ENCODE measurements around the gene DGCR6.
"Not testable (repeated sequence)": the region's sequence is repeated elsewhere in the genome, so short reads cannot be mapped to it uniquely, and the experiment has no call there.

DGCR6 gene

DNA sequence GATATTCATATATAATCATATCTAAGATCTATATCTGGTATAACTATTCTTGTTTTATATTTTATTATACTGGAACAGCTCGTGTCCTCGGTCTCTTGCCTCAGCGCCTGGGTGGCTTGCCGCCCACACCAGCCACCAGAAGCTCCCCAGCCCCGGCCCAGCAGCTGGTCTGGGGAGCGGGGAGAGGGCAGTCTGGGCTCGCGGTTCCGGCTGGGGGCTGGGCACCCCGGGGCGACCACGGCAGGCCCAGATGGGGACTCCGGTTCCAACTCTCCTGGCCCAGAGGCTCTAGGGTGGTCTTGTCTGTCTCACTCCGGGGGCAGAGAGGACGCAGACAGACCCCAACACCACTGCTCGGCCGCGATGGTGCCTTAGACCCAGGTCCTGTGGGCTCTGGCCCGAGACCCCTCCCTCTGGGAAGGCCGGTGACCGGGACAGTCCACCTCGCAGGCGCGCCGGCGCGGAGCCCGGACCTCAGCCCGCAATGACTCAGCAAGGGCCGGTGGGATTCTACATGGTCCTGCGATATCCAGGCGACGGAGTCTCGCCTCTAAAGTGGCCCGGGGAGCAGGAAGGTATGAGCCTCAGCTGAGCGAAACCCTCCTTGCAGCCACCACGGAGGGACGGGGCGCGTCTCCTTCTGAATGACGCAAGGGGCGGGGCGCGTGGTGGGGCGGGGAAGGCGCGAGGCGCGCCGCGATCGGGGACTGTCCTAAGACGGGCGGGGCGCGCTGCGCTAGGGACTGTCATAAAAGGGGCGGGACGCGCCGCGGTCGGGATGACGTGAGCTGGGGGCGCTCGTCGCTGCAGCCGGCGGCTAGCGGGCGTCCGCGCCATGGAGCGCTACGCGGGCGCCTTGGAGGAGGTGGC lies at the start of gene DGCR6:
Gene DGCR6 (plus strand): TSS at position 781 of the 870 bp plus-strand sequence. CDS start 55 bp downstream, at position 836.
- no peak for DNase-seq (ENCODE audit: low read depth)

DNA sequence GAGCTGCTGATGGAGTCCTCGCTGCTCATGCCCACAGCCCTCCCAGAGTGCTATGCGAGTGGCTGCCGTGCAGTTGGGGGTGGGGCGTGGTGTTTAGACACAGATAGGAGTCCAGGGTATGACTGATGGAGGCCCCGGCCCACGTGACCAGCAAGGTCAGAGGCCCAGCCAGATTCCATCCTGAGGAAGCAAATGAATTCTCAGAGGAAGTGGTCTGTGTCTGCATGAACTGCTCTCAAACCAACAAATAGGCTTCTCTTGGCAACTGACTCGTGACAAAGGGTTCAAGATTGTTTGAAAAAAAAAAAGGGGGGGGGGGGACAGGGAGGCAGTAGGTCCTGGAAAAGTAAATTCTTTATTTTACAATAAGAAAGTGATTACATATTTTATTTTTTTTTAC lies 46.8 kb upstream of the DGCR6 start:
- DNase-seq (ENCODE audit: low read depth) = not testable (repeated sequence)

DNA sequence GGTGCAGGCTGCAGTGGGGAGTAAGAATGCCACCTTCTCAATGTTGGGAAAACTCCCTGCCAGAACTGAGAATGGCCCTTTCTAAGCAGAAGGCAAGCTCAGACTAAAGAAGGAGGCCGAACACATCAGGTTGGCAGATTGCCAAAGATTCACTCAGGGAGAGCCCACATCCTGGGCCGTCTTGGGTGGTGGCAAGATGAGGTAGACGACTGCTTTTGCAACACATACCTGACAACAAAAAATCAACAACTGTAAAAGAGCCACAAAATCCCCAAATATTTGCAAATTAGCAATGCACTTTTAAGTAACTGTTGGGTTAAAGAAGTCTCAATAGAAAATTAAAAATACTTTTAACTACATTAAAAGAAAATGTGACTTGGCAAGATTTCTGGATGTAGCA lies 24.9 kb upstream of the DGCR6 start:
- DNase-seq (ENCODE audit: low read depth) = not testable (repeated sequence)

- DNase-seq (ENCODE audit: low read depth) = not testable (repeated sequence)
Observed at GRCh38 chr22:18884465-18884864, 21.7 kb upstream of the DGCR6 start.

- DNase-seq (ENCODE audit: low read depth) = no peak
Observed at GRCh38 chr22:18888115-18888514, 18.0 kb upstream of the DGCR6 start.

- not testable (repeated sequence) for DNase-seq (ENCODE audit: low read depth)
Observed at GRCh38 chr22:18890510-18891192, 15.5 kb upstream of the DGCR6 start.

- DNase-seq (ENCODE audit: low read depth) = not testable (repeated sequence)
Observed at GRCh38 chr22:18893775-18894174, 12.3 kb upstream of the DGCR6 start.

- not testable (repeated sequence) for DNase-seq (ENCODE audit: low read depth)
Observed at GRCh38 chr22:18896037-18896657, 10.0 kb upstream of the DGCR6 start.

DNA sequence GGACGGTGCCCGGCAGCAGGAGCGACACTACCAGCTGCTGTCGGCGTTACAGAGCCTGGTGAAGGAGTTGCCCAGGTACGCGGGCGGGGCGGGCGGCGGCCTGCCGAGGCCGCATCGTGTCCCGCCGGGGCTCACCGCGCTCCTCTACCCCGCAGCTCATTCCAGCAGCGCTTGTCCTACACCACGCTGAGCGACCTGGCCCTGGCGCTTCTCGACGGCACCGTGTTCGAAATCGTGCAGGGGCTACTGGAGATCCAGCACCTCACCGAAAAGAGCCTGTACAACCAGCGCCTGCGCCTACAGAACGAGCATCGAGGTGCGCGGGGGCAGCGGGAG lies 258 bp downstream of the DGCR6 start:
- DNase-seq (ENCODE audit: low read depth) = not testable (repeated sequence)

- no peak for DNase-seq (ENCODE audit: low read depth)
Observed at GRCh38 chr22:18906896-18907295, 776 bp downstream of the DGCR6 start.

- DNase-seq (ENCODE audit: low read depth) = no peak
Observed at GRCh38 chr22:18909556-18909955, 3.4 kb downstream of the DGCR6 start.

- not testable (repeated sequence) for DNase-seq (ENCODE audit: low read depth)
Observed at GRCh38 chr22:18911535-18911934, 5.4 kb downstream of the DGCR6 start.

- not testable (repeated sequence) for DNase-seq (ENCODE audit: low read depth)
Observed at GRCh38 chr22:18912264-18912946, 6.3 kb downstream of the DGCR6 start.

GRCh38 chr22:18914558-18914957 lies 8.4 kb downstream of the DGCR6 start:
- DNase-seq (ENCODE audit: low read depth) = not testable (repeated sequence)

GRCh38 chr22:18915550-18915949 lies 9.4 kb downstream of the DGCR6 start:
- not testable (repeated sequence) for DNase-seq (ENCODE audit: low read depth)

- DNase-seq (ENCODE audit: low read depth) = not testable (repeated sequence)
Observed at GRCh38 chr22:18917818-18918217, 11.7 kb downstream of the DGCR6 start.

GRCh38 chr22:18920257-18920902 lies 14.3 kb downstream of the DGCR6 start:
- DNase-seq (ENCODE audit: low read depth) = not testable (repeated sequence)

DNA sequence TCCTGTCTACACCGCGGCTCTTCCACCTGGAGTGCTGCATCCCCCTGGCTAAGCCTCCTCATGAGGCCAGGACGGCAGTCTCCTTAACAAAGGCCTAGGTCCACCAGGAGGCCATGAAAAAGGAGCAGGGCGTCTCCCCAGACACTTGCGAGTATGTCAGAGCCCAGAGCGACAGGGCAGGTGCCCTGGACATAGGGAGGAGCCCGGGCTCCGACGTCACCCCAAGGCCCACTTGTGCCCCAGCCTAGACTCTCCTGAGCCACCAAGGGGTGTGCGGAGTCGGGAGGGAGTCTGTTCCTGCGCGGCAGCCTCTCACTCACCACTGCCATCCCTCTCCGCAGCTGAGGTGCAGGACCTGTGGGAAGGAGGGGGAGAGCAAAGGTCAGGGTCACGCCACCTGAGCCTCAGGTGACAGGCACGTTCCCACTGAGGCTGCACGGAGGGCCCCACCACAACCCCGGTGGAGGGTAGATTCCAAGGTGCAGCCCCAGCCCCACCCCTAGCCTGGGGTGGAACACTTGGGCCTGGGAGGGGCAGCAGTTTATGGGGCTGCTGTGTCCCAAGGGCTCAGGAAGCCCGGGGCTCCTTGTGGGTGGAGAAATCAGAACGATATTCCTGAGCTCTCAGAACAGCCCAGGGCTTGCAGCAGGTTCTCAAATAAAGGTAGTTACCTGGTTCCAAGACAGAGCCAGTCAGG lies 19.4 kb downstream of the DGCR6 start:
- DNase-seq (ENCODE audit: low read depth) = no peak

- no peak for DNase-seq (ENCODE audit: low read depth)
Observed at GRCh38 chr22:18927020-18927419, 20.9 kb downstream of the DGCR6 start.

DNA sequence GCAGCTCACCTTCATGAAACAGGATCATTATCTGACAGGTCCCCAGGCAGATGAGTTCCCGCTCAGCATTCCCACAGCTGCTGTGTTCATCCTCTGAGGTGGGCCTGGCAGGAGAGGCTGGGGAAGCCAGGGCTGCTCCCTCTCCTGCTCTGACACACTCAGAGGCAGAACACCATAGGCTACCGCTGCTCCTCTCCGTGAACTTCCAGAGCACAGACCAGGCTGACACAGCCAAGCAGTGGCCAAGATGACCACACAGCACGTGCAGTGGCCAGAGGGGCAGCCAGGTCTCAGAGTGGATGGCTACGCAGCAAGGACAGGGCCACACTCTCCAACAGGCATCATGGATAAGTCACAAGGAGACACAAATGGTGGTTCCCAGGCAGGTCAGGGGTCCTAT lies 21.5 kb downstream of the DGCR6 start:
- no peak for DNase-seq (ENCODE audit: low read depth)

DNA sequence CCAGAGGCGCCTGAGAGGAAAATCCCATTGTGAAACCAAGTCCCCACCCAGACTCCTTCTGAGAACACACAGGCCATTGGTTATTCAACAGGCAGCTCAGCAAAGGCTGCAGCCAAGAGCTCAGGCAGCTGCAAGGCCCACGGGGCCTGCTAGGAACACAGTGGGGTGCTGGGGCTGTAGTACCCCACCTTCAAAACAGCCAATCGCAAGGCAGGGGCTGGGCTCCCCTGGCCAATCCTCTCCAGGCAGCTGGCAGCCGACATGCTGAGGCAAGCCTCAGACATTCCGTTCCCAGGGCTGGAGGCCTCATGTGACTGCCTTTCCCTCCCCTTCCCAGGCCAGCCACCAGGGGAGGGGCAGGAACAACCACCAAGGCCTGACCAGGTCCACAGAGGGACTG lies 23.3 kb downstream of the DGCR6 start:
- no peak for DNase-seq (ENCODE audit: low read depth)
